ENCODE results near the gene EML6.

The EML6 gene

DNA sequence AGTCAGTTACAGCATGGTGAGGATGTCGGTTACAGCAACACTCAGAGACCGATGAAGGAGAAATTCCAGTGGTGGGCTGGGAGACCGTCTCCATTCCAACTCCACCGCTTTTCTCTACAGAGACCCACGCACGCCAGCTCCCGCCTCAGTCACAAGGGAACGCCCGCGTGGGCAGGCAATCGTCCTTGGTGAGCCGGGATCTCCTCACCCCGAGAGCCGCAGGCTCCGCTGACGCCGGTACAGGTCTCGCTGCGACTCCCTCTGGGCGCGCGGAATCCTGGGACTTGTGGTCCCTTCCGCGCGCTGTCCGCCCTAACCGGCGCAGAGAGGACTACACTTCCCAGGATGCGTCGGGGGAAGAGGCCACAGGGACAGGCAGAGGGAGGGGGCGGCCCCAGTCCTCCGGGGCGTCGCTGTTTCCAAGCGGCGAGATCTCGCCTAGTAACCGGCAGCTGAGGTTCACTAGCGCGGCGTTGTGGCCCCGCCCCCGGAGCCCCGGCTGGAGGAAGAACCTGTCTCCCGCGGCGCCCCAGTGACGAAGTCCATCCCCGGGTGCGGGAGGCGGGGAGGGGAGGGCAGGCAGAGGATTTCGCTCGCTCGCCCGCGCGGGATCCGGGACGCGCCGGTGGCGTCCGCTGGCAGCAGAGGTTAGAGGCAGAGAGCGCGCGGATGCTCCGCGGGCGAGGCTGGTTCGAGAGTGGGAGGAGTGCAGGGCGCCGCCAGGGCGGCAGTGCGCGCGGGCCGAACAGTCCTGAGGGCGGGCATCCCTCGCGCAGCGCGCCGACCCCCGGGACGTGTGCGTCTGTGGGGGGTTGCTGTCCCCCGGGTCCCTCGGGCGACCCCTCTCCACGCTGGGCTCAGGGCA is at the start of gene EML6:
EML6 (plus strand) TSS at position 532 of the 865 bp plus-strand sequence. CDS start 1,400 bp downstream, outside the sequence.
- Histone ChIP-seq H3K9me3 (ENCODE audit: low read length) (no peaks in the 10 kb centered on the region), H2AFZ (ENCODE audit: low read depth, low read length) (peak within 1 kb of the TSS; percentile 99), H3K27me3 (ENCODE audit: insufficient read depth, low read length) (peaks cover 52% of the 10 kb centered on the region), H3K36me3 (ENCODE audit: insufficient read depth, low read length) (no peaks in the 10 kb centered on the region), H3K4me3 (ENCODE audit: low read length) (peak within 1 kb of the TSS; percentile 93), H3K4me1 (ENCODE audit: insufficient read depth, low read length) (peaks cover 13% of the 10 kb centered on the region)

- Histone ChIP-seq H3K36me3 (ENCODE audit: insufficient read depth, low read length) (peaks cover 9% of the 10 kb centered on the region), H3K4me3 (ENCODE audit: low read length) (no peak overlapping the region), H3K4me1 (ENCODE audit: insufficient read depth, low read length) (no peaks in the 10 kb centered on the region), H3K9me3 (ENCODE audit: low read length) (peaks cover under 1% of the 10 kb centered on the region), H3K27me3 (ENCODE audit: insufficient read depth, low read length) (no peaks in the 10 kb centered on the region), H2AFZ (ENCODE audit: low read depth, low read length) (no peak overlapping the region)
Observed at GRCh38 chr2:54675281-54675680, 48.2 kb upstream of the EML6 start.

GRCh38 chr2:54675738-54676137 is 47.7 kb upstream of the EML6 start:
- peaks cover 6% of the 10 kb centered on the region for H3K36me3 ChIP-seq (ENCODE audit: insufficient read depth, low read length)
- H2AFZ ChIP-seq (ENCODE audit: low read depth, low read length) = no peak overlapping the region
- H3K9me3 ChIP-seq (ENCODE audit: low read length) = no peaks in the 10 kb centered on the region
- no peaks in the 10 kb centered on the region for H3K4me1 ChIP-seq (ENCODE audit: insufficient read depth, low read length)
- no peaks in the 10 kb centered on the region for H3K27me3 ChIP-seq (ENCODE audit: insufficient read depth, low read length)
- no peak overlapping the region for H3K4me3 ChIP-seq (ENCODE audit: low read length)

GRCh38 chr2:54676656-54677055 is 46.8 kb upstream of the EML6 start:
- Histone ChIP-seq H3K4me3 (ENCODE audit: low read length) (no peak overlapping the region), H3K27me3 (ENCODE audit: insufficient read depth, low read length) (no peaks in the 10 kb centered on the region), H2AFZ (ENCODE audit: low read depth, low read length) (no peak overlapping the region), H3K9me3 (ENCODE audit: low read length) (no peaks in the 10 kb centered on the region), H3K36me3 (ENCODE audit: insufficient read depth, low read length) (no peaks in the 10 kb centered on the region), H3K4me1 (ENCODE audit: insufficient read depth, low read length) (no peaks in the 10 kb centered on the region)

- Histone ChIP-seq H3K9me3 (ENCODE audit: low read length) (no peaks in the 10 kb centered on the region), H3K4me1 (ENCODE audit: insufficient read depth, low read length) (no peaks in the 10 kb centered on the region), H3K4me3 (ENCODE audit: low read length) (no peak overlapping the region), H3K27me3 (ENCODE audit: insufficient read depth, low read length) (no peaks in the 10 kb centered on the region), H3K36me3 (ENCODE audit: insufficient read depth, low read length) (no peaks in the 10 kb centered on the region), H2AFZ (ENCODE audit: low read depth, low read length) (no peak overlapping the region)
Observed at GRCh38 chr2:54677476-54678265, 45.8 kb upstream of the EML6 start.

- Histone ChIP-seq H2AFZ (ENCODE audit: low read depth, low read length) (no peak overlapping the region), H3K4me3 (ENCODE audit: low read length) (no peak overlapping the region), H3K27me3 (ENCODE audit: insufficient read depth, low read length) (no peaks in the 10 kb centered on the region), H3K4me1 (ENCODE audit: insufficient read depth, low read length) (no peaks in the 10 kb centered on the region), H3K9me3 (ENCODE audit: low read length) (no peaks in the 10 kb centered on the region), H3K36me3 (ENCODE audit: insufficient read depth, low read length) (no peaks in the 10 kb centered on the region)
Observed at GRCh38 chr2:54678719-54679118, 44.7 kb upstream of the EML6 start.

DNA sequence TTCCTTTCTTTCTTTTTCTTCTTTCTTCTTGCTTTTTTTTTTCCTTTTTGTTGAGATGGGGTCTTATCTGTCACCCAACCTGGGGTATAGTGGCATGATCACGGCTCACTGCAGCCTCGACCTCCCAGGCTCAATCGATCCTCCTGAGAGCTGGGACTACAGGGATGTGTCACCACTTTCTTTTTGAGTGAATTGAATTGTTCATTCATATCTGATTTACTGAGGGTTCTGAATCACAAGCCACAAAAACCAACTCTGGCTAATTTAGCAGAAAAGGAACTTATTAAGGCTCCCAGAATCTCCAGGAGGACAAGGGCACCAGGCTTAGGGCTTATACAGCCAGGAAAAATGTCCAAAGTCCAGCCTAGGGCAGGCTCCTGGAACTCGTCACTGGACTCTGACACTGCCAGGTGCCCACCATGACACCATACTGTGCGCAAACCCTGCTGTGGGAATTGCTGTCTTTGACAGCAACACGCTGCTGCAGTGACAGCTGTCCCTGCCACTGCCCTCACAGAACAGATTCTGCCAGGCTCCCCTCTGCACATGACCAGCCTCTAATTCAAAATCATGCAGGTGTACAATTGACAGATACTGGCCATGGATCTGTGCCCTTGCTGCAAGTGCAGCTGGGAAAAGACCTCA is 42.9 kb upstream of the EML6 start:
- no peak overlapping the region for H2AFZ ChIP-seq (ENCODE audit: low read depth, low read length)
- H3K36me3 ChIP-seq (ENCODE audit: insufficient read depth, low read length) = no peaks in the 10 kb centered on the region
- H3K27me3 ChIP-seq (ENCODE audit: insufficient read depth, low read length) = no peaks in the 10 kb centered on the region
- no peak overlapping the region for H3K4me3 ChIP-seq (ENCODE audit: low read length)
- no peaks in the 10 kb centered on the region for H3K9me3 ChIP-seq (ENCODE audit: low read length)
- H3K4me1 ChIP-seq (ENCODE audit: insufficient read depth, low read length) = no peaks in the 10 kb centered on the region

GRCh38 chr2:54681416-54681815 is 42.0 kb upstream of the EML6 start:
- Histone ChIP-seq H2AFZ (ENCODE audit: low read depth, low read length) (no peak overlapping the region), H3K9me3 (ENCODE audit: low read length) (no peaks in the 10 kb centered on the region)

GRCh38 chr2:54683596-54683995 is 39.9 kb upstream of the EML6 start:
- H3K9me3 ChIP-seq (ENCODE audit: low read length) = no peaks in the 10 kb centered on the region
- H3K4me3 ChIP-seq (ENCODE audit: low read length) = no peak overlapping the region
- H2AFZ ChIP-seq (ENCODE audit: low read depth, low read length) = no peak overlapping the region
- no peaks in the 10 kb centered on the region for H3K36me3 ChIP-seq (ENCODE audit: insufficient read depth, low read length)
- H3K27me3 ChIP-seq (ENCODE audit: insufficient read depth, low read length) = no peaks in the 10 kb centered on the region
- no peaks in the 10 kb centered on the region for H3K4me1 ChIP-seq (ENCODE audit: insufficient read depth, low read length)

More at GRCh38 chr2:54681416-54681815, 42.0 kb upstream of the EML6 start:
- H3K36me3 ChIP-seq (ENCODE audit: insufficient read depth, low read length) = no peaks in the 10 kb centered on the region
- no peaks in the 10 kb centered on the region for H3K27me3 ChIP-seq (ENCODE audit: insufficient read depth, low read length)
- H3K4me1 ChIP-seq (ENCODE audit: insufficient read depth, low read length) = no peaks in the 10 kb centered on the region
- H3K4me3 ChIP-seq (ENCODE audit: low read length) = no peak overlapping the region

GRCh38 chr2:54685263-54685775 is 38.1 kb upstream of the EML6 start:
- no peaks in the 10 kb centered on the region for H3K36me3 ChIP-seq (ENCODE audit: insufficient read depth, low read length)
- no peaks in the 10 kb centered on the region for H3K27me3 ChIP-seq (ENCODE audit: insufficient read depth, low read length)
- no peak overlapping the region for H2AFZ ChIP-seq (ENCODE audit: low read depth, low read length)
- H3K4me1 ChIP-seq (ENCODE audit: insufficient read depth, low read length) = no peaks in the 10 kb centered on the region
- H3K4me3 ChIP-seq (ENCODE audit: low read length) = no peak overlapping the region
- no peaks in the 10 kb centered on the region for H3K9me3 ChIP-seq (ENCODE audit: low read length)

GRCh38 chr2:54687595-54688152 is 35.8 kb upstream of the EML6 start:
- no peaks in the 10 kb centered on the region for H3K9me3 ChIP-seq (ENCODE audit: low read length)
- H3K4me3 ChIP-seq (ENCODE audit: low read length) = no peak overlapping the region
- no peaks in the 10 kb centered on the region for H3K36me3 ChIP-seq (ENCODE audit: insufficient read depth, low read length)
- no peaks in the 10 kb centered on the region for H3K27me3 ChIP-seq (ENCODE audit: insufficient read depth, low read length)
- no peaks in the 10 kb centered on the region for H3K4me1 ChIP-seq (ENCODE audit: insufficient read depth, low read length)
- H2AFZ ChIP-seq (ENCODE audit: low read depth, low read length) = no peak overlapping the region

GRCh38 chr2:54691445-54692135 is 31.9 kb upstream of the EML6 start:
- Histone ChIP-seq H3K36me3 (ENCODE audit: insufficient read depth, low read length) (no peaks in the 10 kb centered on the region), H3K4me3 (ENCODE audit: low read length) (no peak overlapping the region), H3K27me3 (ENCODE audit: insufficient read depth, low read length) (no peaks in the 10 kb centered on the region), H2AFZ (ENCODE audit: low read depth, low read length) (no peak overlapping the region), H3K9me3 (ENCODE audit: low read length) (peaks cover 2% of the 10 kb centered on the region), H3K4me1 (ENCODE audit: insufficient read depth, low read length) (no peaks in the 10 kb centered on the region)

Data from neuron (in vitro differentiated cells).